ENCODE data around the gene TENM3.

TENM3 gene

GRCh38 chr4:182277377-182277776, 34.2 kb downstream of the TENM3 start:
- Mint-ChIP-seq H3K27me3 (no peaks in the 10 kb centered on the region), H3K4me1 (no peaks in the 10 kb centered on the region), H3K27ac (no peak overlapping the region), H3K4me3 (no peak overlapping the region), H3K9me3 (no peaks in the 10 kb centered on the region), H3K36me3 (no peaks in the 10 kb centered on the region)
- DNase-seq, result no peak
- CTCF ChIA-PET, result no interaction called here

DNA sequence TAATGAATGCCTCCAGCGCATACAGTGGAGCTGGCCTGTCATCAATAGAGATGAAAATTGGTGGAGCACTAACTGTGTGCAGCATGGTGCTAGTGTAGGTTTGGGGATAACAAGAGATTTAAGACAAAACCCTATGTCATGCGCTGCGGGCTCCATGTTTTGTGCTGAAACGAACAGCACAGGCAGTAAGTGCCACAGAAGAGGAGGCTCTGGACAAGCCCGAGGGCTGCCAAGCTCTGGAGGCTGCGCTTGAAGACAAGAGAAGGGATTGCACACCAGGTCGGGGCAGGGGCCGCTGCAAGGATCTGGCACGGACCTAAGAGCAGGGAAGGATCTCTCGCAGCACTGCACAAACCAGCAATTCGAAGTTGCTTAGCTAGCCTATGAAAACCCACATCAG, 35.5 kb downstream of the TENM3 start:
- CTCF ChIA-PET, result no interaction called here
- H3K27me3 Mint-ChIP-seq, result no peaks in the 10 kb centered on the region
- H3K4me1 Mint-ChIP-seq, result no peaks in the 10 kb centered on the region
- H3K27ac Mint-ChIP-seq, result no peak overlapping the region
- no peaks in the 10 kb centered on the region for H3K36me3 Mint-ChIP-seq
- H3K4me3 Mint-ChIP-seq, result no peak overlapping the region
- no peaks in the 10 kb centered on the region for H3K9me3 Mint-ChIP-seq
- DNase-seq, result no peak

DNA sequence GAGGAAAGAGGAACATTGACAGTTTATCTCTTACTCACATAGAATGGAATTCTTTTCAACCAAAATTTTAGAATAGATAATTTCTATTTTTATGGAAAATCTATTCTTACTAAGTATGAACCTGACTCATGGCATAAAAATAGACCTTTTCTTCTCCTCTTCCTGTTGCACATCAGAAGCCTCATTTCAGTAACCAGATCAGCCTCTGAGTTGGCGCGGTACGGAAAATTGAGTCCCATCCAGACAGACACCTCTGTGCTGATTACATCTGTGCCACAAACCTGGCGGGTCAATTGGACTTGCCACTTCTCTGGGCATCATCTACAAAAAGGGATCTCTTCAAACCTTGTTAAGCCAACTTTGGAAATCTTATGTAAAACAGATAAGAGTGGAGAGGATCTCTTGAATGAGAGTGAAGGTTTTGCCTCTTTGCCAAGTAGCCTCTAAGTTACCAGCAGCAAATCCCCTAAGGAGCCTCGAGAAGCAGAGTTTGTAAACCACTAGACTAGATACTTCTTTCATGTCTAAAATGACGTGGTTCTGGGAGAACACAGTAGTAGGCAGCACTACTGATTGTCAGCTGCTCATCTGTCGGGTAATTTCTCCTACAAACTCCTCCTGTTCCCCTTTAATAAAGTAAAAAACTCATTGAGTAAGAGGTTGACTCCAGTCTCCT, 37.4 kb downstream of the TENM3 start:
- Mint-ChIP-seq H3K9me3 (no peaks in the 10 kb centered on the region), H3K27me3 (no peaks in the 10 kb centered on the region), H3K4me3 (no peak overlapping the region), H3K4me1 (no peaks in the 10 kb centered on the region), H3K27ac (no peak overlapping the region), H3K36me3 (no peaks in the 10 kb centered on the region)
- no peak for DNase-seq
- CTCF ChIA-PET, result no interaction called here

- no peak for DNase-seq
- Mint-ChIP-seq H3K36me3 (no peaks in the 10 kb centered on the region), H3K27me3 (no peaks in the 10 kb centered on the region), H3K4me1 (no peaks in the 10 kb centered on the region), H3K9me3 (peaks cover 3% of the 10 kb centered on the region), H3K4me3 (no peak overlapping the region), H3K27ac (no peak overlapping the region)
- CTCF ChIA-PET, result no interaction called here
These were observed 42.8 kb downstream of the TENM3 start for GRCh38 chr4:182286035-182286434.

- H3K27me3 Mint-ChIP-seq, result no peaks in the 10 kb centered on the region
- no peaks in the 10 kb centered on the region for H3K36me3 Mint-ChIP-seq
- DNase-seq, result no peak
- CTCF ChIA-PET, result no interaction called here
- H3K4me1 Mint-ChIP-seq, result no peaks in the 10 kb centered on the region
- H3K4me3 Mint-ChIP-seq, result no peak overlapping the region
- peaks cover 3% of the 10 kb centered on the region for H3K9me3 Mint-ChIP-seq
- H3K27ac Mint-ChIP-seq, result no peak overlapping the region
These were observed 43.7 kb downstream of the TENM3 start for GRCh38 chr4:182286931-182287330.

DNA sequence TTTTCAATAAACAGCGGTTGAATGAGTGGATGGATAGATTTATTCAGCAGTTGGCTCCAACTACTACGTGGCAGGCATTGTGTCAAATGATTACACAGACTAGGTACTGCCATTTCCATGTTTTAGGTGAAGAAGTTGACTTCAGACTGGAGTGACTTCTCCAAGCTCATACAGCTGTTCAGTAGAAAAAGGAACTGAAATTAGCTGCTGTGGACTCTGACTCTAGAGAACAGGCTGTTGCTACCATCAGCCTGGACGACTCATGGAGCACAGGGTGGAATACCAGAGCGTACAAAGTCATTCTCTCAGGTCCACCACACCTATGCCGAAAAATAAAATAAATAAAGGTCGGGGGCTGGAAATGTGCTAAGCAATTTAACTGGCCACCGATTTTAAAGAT, 45.3 kb downstream of the TENM3 start:
- H3K27me3 Mint-ChIP-seq, result no peaks in the 10 kb centered on the region
- no peaks in the 10 kb centered on the region for H3K4me1 Mint-ChIP-seq
- H3K9me3 Mint-ChIP-seq, result peaks cover 3% of the 10 kb centered on the region
- H3K4me3 Mint-ChIP-seq, result no peak overlapping the region
- no peak overlapping the region for H3K27ac Mint-ChIP-seq
- CTCF ChIA-PET, result no interaction called here
- DNase-seq, result no peak
- no peaks in the 10 kb centered on the region for H3K36me3 Mint-ChIP-seq

- no peak overlapping the region for H3K27ac Mint-ChIP-seq
- no peak overlapping the region for H3K4me3 Mint-ChIP-seq
- H3K9me3 Mint-ChIP-seq, result peaks cover 3% of the 10 kb centered on the region
- CTCF ChIA-PET, result no interaction called here
- no peaks in the 10 kb centered on the region for H3K27me3 Mint-ChIP-seq
- H3K36me3 Mint-ChIP-seq, result no peaks in the 10 kb centered on the region
- no peaks in the 10 kb centered on the region for H3K4me1 Mint-ChIP-seq
- no peak for DNase-seq
These were observed 46.6 kb downstream of the TENM3 start for GRCh38 chr4:182289809-182290208.

- Mint-ChIP-seq H3K9me3 (peaks cover 3% of the 10 kb centered on the region), H3K36me3 (no peaks in the 10 kb centered on the region), H3K27me3 (no peaks in the 10 kb centered on the region), H3K27ac (no peak overlapping the region), H3K4me3 (no peak overlapping the region), H3K4me1 (no peaks in the 10 kb centered on the region)
- CTCF ChIA-PET, result no interaction called here
- DNase-seq, result no peak
These were observed 48.0 kb downstream of the TENM3 start for GRCh38 chr4:182291175-182291574.

DNA sequence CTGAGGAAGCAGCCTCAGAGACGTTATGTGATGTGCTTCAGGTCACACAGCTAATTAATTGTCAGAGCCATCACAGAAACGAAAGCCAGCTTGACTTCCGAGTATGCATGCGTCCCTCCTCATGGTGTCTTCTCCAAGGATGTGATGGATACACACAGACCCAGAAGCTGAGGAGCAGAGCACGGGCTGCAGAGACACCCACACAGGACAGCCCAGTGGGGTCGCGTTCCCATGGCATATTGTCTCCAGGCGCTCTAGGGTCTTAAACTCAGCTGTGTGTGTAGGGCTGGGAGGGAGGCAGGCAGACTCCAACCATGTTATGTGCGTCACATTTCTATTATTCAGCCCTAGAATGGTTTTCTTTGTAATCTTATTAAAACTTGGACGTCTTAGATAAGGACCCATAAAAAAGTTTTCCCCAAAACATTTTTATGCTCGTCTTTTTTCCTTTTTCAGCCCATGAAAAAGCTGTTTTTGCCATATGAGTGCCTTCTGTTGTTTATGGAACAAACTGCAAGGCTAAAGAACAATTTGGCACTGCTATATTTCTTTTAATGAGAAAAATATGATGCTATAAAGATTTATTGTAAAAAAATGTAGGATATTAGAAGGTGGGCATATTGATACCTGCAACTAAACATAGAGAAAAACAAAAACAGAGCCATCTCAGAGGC, 48.5 kb downstream of the TENM3 start:
- Mint-ChIP-seq H3K4me3 (no peak overlapping the region), H3K27me3 (no peaks in the 10 kb centered on the region), H3K4me1 (no peaks in the 10 kb centered on the region), H3K9me3 (peaks cover 3% of the 10 kb centered on the region), H3K27ac (no peak overlapping the region), H3K36me3 (no peaks in the 10 kb centered on the region)
- DNase-seq, result no peak
- CTCF ChIA-PET, result no interaction called here

- CTCF ChIA-PET, result no interaction called here
- no peak overlapping the region for H3K27ac Mint-ChIP-seq
- DNase-seq, result no peak
These were observed 49.4 kb downstream of the TENM3 start for GRCh38 chr4:182292612-182293011.

DNA sequence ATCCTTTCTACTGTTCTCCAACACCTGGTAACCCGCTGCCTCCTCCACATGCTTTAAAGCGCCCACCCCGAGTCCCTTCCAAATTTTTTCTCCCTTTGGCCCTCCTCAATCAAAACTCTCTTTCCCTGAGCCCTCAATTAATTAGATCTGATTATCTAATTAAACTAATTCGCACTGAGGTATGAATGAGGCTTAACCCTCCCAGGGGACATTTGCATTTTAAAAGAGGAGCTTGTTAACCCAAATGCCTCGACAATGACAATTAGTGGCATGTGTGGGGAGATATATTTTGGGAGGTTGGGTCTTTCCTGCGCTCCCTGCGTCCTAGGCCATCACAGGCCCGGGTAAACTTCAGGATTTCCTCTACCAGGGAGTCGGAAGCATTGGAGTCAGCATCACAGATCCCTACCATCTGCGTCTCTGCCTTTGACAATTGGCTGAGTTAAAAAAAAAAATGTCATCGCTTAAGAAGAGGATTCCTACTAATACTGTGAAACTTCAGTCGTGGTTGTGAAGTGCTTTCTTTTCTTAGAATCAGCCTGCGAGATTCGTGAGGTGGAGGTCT, 50.6 kb downstream of the TENM3 start:
- CTCF ChIA-PET, result interaction anchor here (0.6 kb wide), 1 partner anchor 408 kb away, joined by 4 read pairs; no protein-coding TSS in a partner anchor

More at GRCh38 chr4:182292612-182293011, 49.4 kb downstream of the TENM3 start:
- Mint-ChIP-seq H3K4me3 (no peak overlapping the region), H3K27me3 (no peaks in the 10 kb centered on the region), H3K36me3 (no peaks in the 10 kb centered on the region), H3K9me3 (peaks cover 3% of the 10 kb centered on the region), H3K4me1 (no peaks in the 10 kb centered on the region)

DNA sequence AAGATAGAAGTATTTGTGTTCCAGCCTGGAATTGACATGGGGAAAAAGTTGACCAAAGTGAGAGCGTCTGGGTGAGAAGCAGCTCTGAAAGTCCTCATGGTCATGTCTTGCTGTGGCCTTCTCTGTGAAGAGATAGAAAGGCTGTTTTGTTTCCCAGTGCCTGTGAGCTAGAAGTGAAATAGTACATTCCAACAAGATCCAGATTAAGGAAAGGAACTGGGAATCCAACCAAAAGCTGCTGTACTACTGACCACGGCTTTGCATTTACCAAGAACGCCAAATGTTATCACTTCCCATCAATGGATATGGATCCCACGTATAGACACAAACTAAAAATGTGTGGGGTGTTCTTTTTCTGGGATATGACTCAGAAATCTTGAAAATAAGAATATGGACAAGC, 51.2 kb downstream of the TENM3 start:
- CTCF ChIA-PET, result no interaction called here
- Mint-ChIP-seq H3K27ac (no peak overlapping the region), H3K4me3 (no peak overlapping the region), H3K9me3 (peaks cover 5% of the 10 kb centered on the region), H3K4me1 (no peaks in the 10 kb centered on the region), H3K27me3 (no peaks in the 10 kb centered on the region), H3K36me3 (no peaks in the 10 kb centered on the region)
- no peak for DNase-seq

More for the DNA sequence above, 50.6 kb downstream of the TENM3 start:
- Mint-ChIP-seq H3K27ac (no peak overlapping the region), H3K27me3 (no peaks in the 10 kb centered on the region), H3K4me1 (no peaks in the 10 kb centered on the region), H3K36me3 (no peaks in the 10 kb centered on the region), H3K4me3 (no peak overlapping the region), H3K9me3 (peaks cover 5% of the 10 kb centered on the region)
- DNase-seq, result no peak

DNA sequence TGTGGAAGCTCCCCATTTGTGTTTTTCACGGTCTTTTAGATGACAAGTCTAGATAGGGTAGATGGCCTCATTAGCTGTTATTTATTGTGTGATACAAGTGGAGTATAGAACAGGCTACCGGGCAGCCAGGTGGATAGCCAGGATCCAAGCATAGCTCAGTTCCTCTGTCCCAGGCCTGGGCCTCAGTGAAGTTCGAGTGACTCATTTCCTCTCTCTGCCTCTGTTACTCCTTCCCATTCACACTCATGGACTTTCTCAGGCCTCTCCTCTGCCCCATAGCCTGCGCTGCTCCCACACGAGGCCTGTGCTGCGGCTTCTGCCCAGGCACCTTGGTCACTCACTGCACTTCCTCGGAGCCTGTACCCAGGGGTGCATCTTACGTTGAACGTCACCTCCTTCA, 54.5 kb downstream of the TENM3 start:
- Mint-ChIP-seq H3K36me3 (no peaks in the 10 kb centered on the region), H3K27me3 (no peaks in the 10 kb centered on the region), H3K4me1 (no peaks in the 10 kb centered on the region), H3K27ac (no peak overlapping the region), H3K4me3 (no peak overlapping the region), H3K9me3 (peaks cover 1% of the 10 kb centered on the region)
- CTCF ChIA-PET, result no interaction called here
- DNase-seq, result no peak

- no peaks in the 10 kb centered on the region for H3K4me1 Mint-ChIP-seq
- H3K27ac Mint-ChIP-seq, result no peak overlapping the region
- no peak overlapping the region for H3K4me3 Mint-ChIP-seq
- DNase-seq, result no peak
- CTCF ChIA-PET, result no interaction called here
- peaks cover 3% of the 10 kb centered on the region for H3K9me3 Mint-ChIP-seq
- no peaks in the 10 kb centered on the region for H3K27me3 Mint-ChIP-seq
- no peaks in the 10 kb centered on the region for H3K36me3 Mint-ChIP-seq
These were observed 58.5 kb downstream of the TENM3 start for GRCh38 chr4:182301736-182302135.

GRCh38 chr4:182303847-182304246, 60.6 kb downstream of the TENM3 start:
- no peak for DNase-seq
- Mint-ChIP-seq H3K9me3 (peaks cover 1% of the 10 kb centered on the region), H3K4me3 (no peak overlapping the region), H3K4me1 (no peaks in the 10 kb centered on the region), H3K27ac (no peak overlapping the region), H3K27me3 (no peaks in the 10 kb centered on the region), H3K36me3 (no peaks in the 10 kb centered on the region)
- CTCF ChIA-PET, result no interaction called here
